Panc1 (cell line): ENCODE results near the gene NRDC.

Experiments used
- POLR2AphosphoS5 ChIP-seq: IDR thresholded peaks from 2 replicates; pipeline ENCODE4 v1.6.1; 2012; ENCODE audit warnings: mild to moderate bottlenecking, low read depth, low read length, moderate library complexity
- SIN3A ChIP-seq: IDR thresholded peaks from 2 replicates; pipeline ENCODE4 v1.6.1; 2012; ENCODE audit warnings: low read depth, mild to moderate bottlenecking, low read length, moderate library complexity, borderline replicate concordance; ENCODE audit not compliant: insufficient read depth
- TCF7L2 ChIP-seq: IDR thresholded peaks from 2 replicates; pipeline ENCODE4 v1.6.1; 2011; ENCODE audit warnings: mild to moderate bottlenecking, low read depth, low read length, inconsistent platforms
- TF ChIP-seq, protein P1 (sequence below): fragments of 450-650 bp; IDR thresholded peaks from 2 replicates; pipeline ENCODE4 v1.5.1; 2017; ENCODE audit warnings: mild to moderate bottlenecking
- TF ChIP-seq, protein P2 (sequence below), 2 experiments: IDR thresholded peaks; 2 replicates each; pipeline ENCODE4 v1.6.1; 2011 to 2012; ENCODE audit warnings: low read depth in 2 of 2, control low read depth in 1 of 2, low read length in 1 of 2, mild to moderate bottlenecking in 1 of 2, moderate library complexity in 1 of 2; ENCODE audit not compliant: insufficient read depth in 1 of 2

DNA sequence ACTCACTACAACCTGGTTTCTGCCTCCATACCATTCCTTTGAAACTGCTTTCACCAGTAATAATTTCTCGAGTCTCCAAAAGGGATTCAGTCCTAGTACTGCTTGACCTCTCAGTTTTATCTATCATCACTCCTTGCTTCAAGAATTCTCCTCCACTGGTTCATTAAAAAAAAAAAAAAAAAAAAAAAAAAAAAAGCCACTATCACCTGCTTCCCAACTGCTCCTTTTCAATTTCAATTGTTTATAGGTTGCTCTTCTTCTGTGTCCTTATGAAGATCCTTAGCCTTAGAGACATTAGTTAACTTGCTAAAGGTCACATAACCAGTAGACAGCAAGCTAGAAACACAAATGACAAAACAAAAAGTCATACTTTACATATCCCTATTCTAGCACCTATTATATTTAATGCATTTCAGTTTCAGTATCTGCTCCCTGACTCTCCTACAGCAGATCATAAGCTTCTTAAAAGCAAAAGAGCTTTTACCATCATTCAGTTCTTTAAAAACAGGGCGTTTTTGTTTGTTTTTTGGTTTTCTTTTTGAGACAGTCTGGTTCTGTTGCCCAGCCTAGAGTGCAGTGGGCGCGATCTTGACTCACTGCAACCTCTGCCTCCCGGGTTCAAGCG lies 7.1 kb downstream of the NRDC start:
- TF ChIP-seq, protein P1, sequence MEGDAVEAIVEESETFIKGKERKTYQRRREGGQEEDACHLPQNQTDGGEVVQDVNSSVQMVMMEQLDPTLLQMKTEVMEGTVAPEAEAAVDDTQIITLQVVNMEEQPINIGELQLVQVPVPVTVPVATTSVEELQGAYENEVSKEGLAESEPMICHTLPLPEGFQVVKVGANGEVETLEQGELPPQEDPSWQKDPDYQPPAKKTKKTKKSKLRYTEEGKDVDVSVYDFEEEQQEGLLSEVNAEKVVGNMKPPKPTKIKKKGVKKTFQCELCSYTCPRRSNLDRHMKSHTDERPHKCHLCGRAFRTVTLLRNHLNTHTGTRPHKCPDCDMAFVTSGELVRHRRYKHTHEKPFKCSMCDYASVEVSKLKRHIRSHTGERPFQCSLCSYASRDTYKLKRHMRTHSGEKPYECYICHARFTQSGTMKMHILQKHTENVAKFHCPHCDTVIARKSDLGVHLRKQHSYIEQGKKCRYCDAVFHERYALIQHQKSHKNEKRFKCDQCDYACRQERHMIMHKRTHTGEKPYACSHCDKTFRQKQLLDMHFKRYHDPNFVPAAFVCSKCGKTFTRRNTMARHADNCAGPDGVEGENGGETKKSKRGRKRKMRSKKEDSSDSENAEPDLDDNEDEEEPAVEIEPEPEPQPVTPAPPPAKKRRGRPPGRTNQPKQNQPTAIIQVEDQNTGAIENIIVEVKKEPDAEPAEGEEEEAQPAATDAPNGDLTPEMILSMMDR, result no peak
- TF ChIP-seq POLR2AphosphoS5 (no peak), TCF7L2 (no peak), SIN3A (no peak)
- TF ChIP-seq, protein P2, sequence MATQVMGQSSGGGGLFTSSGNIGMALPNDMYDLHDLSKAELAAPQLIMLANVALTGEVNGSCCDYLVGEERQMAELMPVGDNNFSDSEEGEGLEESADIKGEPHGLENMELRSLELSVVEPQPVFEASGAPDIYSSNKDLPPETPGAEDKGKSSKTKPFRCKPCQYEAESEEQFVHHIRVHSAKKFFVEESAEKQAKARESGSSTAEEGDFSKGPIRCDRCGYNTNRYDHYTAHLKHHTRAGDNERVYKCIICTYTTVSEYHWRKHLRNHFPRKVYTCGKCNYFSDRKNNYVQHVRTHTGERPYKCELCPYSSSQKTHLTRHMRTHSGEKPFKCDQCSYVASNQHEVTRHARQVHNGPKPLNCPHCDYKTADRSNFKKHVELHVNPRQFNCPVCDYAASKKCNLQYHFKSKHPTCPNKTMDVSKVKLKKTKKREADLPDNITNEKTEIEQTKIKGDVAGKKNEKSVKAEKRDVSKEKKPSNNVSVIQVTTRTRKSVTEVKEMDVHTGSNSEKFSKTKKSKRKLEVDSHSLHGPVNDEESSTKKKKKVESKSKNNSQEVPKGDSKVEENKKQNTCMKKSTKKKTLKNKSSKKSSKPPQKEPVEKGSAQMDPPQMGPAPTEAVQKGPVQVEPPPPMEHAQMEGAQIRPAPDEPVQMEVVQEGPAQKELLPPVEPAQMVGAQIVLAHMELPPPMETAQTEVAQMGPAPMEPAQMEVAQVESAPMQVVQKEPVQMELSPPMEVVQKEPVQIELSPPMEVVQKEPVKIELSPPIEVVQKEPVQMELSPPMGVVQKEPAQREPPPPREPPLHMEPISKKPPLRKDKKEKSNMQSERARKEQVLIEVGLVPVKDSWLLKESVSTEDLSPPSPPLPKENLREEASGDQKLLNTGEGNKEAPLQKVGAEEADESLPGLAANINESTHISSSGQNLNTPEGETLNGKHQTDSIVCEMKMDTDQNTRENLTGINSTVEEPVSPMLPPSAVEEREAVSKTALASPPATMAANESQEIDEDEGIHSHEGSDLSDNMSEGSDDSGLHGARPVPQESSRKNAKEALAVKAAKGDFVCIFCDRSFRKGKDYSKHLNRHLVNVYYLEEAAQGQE (IDR thresholded peaks at IDR 0.05; ENCODE audit: insufficient read depth in 1 of 2, low read depth in 2 of 2, low read length in 1 of 2), result no peak
